A172 (cell line): Measurements from ENCODE around the gene EIF4E2. TPM values are rescaled to one million over a fixed set of nuclear protein-coding genes. Genes with fewer than 3 reads are reported as not detected.

Experiments
- DNase-seq: peaks from one replicate; pipeline ENCODE4 v3.0.0-alpha.2; 2015; ENCODE audit warnings: low spot score
- total RNA-seq: library from RNA; depleted of rRNA; stranded (reverse); fragments of >200 nt; shearing (Covaris generic); gene quantifications from 2 replicates; pipeline ENCODE4 v1.2.3, GENCODE V29; 2014

The EIF4E2 gene
- total RNA-seq, 1 experiment from 2014 or later: 122 TPM

GRCh38 chr2:232537079-232537478, 13.4 kb upstream of the EIF4E2 start:
- DNase-seq: no peak

- no peak for DNase-seq
Measured at GRCh38 chr2:232537499-232537898, 13.0 kb upstream of the EIF4E2 start.

GRCh38 chr2:232538671-232539070, 11.8 kb upstream of the EIF4E2 start:
- no peak for DNase-seq

- DNase-seq: no peak
Measured at GRCh38 chr2:232539298-232540231, 10.9 kb upstream of the EIF4E2 start, which contains the start of gene CHRNG. Gene CHRNG, plus strand, starts transcription at chr2:232539692. Its CDS starts 56 bp downstream, at chr2:232539748.

- DNase-seq: no peak
Measured at GRCh38 chr2:232540441-232541041, 9.9 kb upstream of the EIF4E2 start.

- no peak for DNase-seq
Measured at GRCh38 chr2:232541195-232541960, 9.1 kb upstream of the EIF4E2 start.

GRCh38 chr2:232541961-232542714, 8.4 kb upstream of the EIF4E2 start:
- DNase-seq: no peak

- no peak for DNase-seq
Measured at GRCh38 chr2:232542715-232543467, 7.6 kb upstream of the EIF4E2 start.

GRCh38 chr2:232543491-232543890, 7.0 kb upstream of the EIF4E2 start:
- no peak for DNase-seq

- DNase-seq: no peak
Measured at GRCh38 chr2:232543928-232544631, 6.4 kb upstream of the EIF4E2 start.

- DNase-seq: no peak
Measured at GRCh38 chr2:232544674-232545073, 5.8 kb upstream of the EIF4E2 start.

- no peak for DNase-seq
Measured at GRCh38 chr2:232545511-232546375, 4.7 kb upstream of the EIF4E2 start.

GRCh38 chr2:232547991-232548390, 2.5 kb upstream of the EIF4E2 start:
- DNase-seq: no peak

GRCh38 chr2:232549655-232550353, 685 bp upstream of the EIF4E2 start:
- no peak for DNase-seq

- DNase-seq: no peak
Measured at GRCh38 chr2:232551250-232551638, 755 bp downstream of the EIF4E2 start.

- no peak for DNase-seq
Measured at GRCh38 chr2:232551776-232552175, 1.3 kb downstream of the EIF4E2 start.

- no peak for DNase-seq
Measured at GRCh38 chr2:232556426-232556825, 5.9 kb downstream of the EIF4E2 start.

GRCh38 chr2:232562515-232563151, 12.1 kb downstream of the EIF4E2 start:
- DNase-seq: no peak
